Loucy (cell line): ENCODE data around the gene KIF14.

ENCODE experiments used
- H2AFZ ChIP-seq: fragments of 200-600 bp; sonication (generic); 2 replicates; pipeline ENCODE4 v1.6.0; 2016; ENCODE audit warnings: antibody characterized with exemption, mild to moderate bottlenecking, low read length, moderate library complexity
- H3F3A ChIP-seq: fragments of 200-600 bp; 2 replicates; pipeline ENCODE4 v1.6.0; 2016; ENCODE audit warnings: antibody characterized with exemption, low read depth, mild to moderate bottlenecking
- H3K27me3 ChIP-seq: fragments of 200-600 bp; sonication (generic); 2 replicates; pipeline ENCODE4 v1.6.1; 2014; ENCODE audit warnings: low read length, mild to moderate bottlenecking; ENCODE audit not compliant: insufficient read depth, poor library complexity, severe bottlenecking
- H3K36me3 ChIP-seq: fragments of 200-600 bp; sonication (generic); 2 replicates; pipeline ENCODE4 v1.6.1; 2016; ENCODE audit warnings: low read length; ENCODE audit not compliant: insufficient read depth
- H3K4me1 ChIP-seq: fragments of 200-600 bp; sonication (generic); 2 replicates; pipeline ENCODE4 v1.5.1; 2014; ENCODE audit warnings: low read length, mild to moderate bottlenecking; ENCODE audit not compliant: insufficient read depth, poor library complexity, severe bottlenecking
- H3K4me2 ChIP-seq: fragments of 200-600 bp; sonication (generic); 2 replicates; pipeline ENCODE4 v1.6.0; 2014; ENCODE audit warnings: antibody characterized with exemption, low read length, low read depth, mild to moderate bottlenecking; ENCODE audit not compliant: poor library complexity, severe bottlenecking
- H3K4me3 ChIP-seq: fragments of 200-600 bp; sonication (generic); 2 replicates; pipeline ENCODE4 v1.5.1; 2014; ENCODE audit warnings: low read length, mild to moderate bottlenecking, mixed read lengths; ENCODE audit not compliant: poor library complexity, severe bottlenecking
- H3K79me2 ChIP-seq: fragments of 200-600 bp; sonication (generic); 2 replicates; pipeline ENCODE4 v1.6.1; 2014; ENCODE audit warnings: low read length; ENCODE audit not compliant: insufficient read depth
- H3K9ac ChIP-seq: fragments of 200-600 bp; sonication (generic); 2 replicates; pipeline ENCODE4 v1.6.0; 2014; ENCODE audit warnings: mild to moderate bottlenecking, low read depth, low read length, moderate library complexity; ENCODE audit not compliant: poor library complexity, severe bottlenecking
- H3K9me2 ChIP-seq: fragments of 200-600 bp; sonication (generic); replicated peaks from 2 replicates; pipeline ENCODE4 v1.6.1; 2016; ENCODE audit warnings: low read depth, low read length, mixed read lengths
- H3K9me3 ChIP-seq: fragments of 200-600 bp; sonication (generic); 2 replicates; pipeline ENCODE4 v1.6.1; 2014; ENCODE audit warnings: mild to moderate bottlenecking, antibody characterized with exemption, low read length, low read depth; ENCODE audit not compliant: insufficient read depth
- H4K20me1 ChIP-seq: fragments of 200-600 bp; sonication (generic); 2 replicates; pipeline ENCODE4 v1.6.0; 2014; ENCODE audit warnings: antibody characterized with exemption, low read length, mild to moderate bottlenecking; ENCODE audit not compliant: insufficient read depth, poor library complexity, severe bottlenecking
- EZH2phosphoT487 ChIP-seq: fragments of 200-600 bp; IDR thresholded peaks from 2 replicates; pipeline ENCODE4 v1.6.1; 2018; ENCODE audit warnings: antibody characterized with exemption, mild to moderate bottlenecking, moderate library complexity, borderline replicate concordance
- TF ChIP-seq, protein P1 (sequence below): fragments of 200-600 bp; sonication (generic); conservative IDR thresholded peaks from 2 replicates; pipeline ENCODE4 v1.5.1; 2014; ENCODE audit warnings: mild to moderate bottlenecking, antibody characterized with exemption, low read length

Gene KIF14, protein sequence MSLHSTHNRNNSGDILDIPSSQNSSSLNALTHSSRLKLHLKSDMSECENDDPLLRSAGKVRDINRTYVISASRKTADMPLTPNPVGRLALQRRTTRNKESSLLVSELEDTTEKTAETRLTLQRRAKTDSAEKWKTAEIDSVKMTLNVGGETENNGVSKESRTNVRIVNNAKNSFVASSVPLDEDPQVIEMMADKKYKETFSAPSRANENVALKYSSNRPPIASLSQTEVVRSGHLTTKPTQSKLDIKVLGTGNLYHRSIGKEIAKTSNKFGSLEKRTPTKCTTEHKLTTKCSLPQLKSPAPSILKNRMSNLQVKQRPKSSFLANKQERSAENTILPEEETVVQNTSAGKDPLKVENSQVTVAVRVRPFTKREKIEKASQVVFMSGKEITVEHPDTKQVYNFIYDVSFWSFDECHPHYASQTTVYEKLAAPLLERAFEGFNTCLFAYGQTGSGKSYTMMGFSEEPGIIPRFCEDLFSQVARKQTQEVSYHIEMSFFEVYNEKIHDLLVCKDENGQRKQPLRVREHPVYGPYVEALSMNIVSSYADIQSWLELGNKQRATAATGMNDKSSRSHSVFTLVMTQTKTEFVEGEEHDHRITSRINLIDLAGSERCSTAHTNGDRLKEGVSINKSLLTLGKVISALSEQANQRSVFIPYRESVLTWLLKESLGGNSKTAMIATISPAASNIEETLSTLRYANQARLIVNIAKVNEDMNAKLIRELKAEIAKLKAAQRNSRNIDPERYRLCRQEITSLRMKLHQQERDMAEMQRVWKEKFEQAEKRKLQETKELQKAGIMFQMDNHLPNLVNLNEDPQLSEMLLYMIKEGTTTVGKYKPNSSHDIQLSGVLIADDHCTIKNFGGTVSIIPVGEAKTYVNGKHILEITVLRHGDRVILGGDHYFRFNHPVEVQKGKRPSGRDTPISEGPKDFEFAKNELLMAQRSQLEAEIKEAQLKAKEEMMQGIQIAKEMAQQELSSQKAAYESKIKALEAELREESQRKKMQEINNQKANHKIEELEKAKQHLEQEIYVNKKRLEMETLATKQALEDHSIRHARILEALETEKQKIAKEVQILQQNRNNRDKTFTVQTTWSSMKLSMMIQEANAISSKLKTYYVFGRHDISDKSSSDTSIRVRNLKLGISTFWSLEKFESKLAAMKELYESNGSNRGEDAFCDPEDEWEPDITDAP (N-terminal part only)

DNA sequence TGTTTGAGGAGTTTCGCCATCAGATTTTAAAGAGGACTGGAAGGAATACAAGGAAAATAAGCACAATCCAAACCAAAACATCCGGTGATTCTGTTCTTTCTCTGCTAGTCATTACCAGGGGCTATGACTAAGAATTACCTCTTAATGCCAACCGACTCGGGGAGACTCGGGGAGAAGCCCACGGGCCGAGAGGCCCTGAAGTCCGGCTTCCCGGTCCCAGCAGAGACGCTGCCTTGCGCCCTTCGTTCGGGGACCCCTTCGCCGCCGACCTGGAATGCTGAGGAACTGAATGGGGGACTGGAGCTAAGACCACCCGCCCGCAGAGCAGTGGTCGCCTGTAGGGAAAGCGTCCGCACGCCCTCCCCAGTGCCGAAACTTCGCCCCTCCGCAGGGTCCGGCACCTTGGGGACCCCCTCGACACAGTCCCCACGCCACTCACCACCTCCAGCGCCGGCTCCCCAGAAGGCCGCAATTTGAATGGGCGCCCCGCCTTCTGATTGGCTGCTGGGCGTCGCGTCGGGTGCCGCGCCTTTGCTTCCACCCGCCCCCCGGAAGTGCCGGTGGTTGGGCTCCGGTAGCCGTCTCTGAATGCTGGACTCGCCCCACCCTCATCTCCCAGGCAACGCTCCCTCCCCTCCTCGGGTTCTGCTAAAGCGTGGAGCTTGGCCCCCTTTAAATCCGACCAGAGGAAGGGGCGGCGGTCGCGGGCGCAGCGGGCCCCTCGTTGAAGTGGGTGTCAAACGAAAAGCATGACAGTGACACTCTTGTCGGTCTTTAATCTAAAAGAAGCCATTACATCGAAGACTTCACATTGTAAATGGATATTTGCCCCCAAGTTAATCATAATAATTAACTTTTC lies at the start of gene KIF14:
KIF14 (minus strand) TSS at position 479 of the 859 bp plus-strand sequence. CDS start 2,028 bp downstream, outside the sequence.
- Histone ChIP-seq H4K20me1 (no peaks in the 10 kb centered on the region), H2AFZ (peak within 1 kb of the TSS; percentile 80), H3F3A (peaks cover 3% of the 10 kb centered on the region; the same call in 1 of the 2 replicates), H3K4me2 (peak within 1 kb of the TSS; percentile 80), H3K4me3 (peak within 1 kb of the TSS; percentile 92), H3K9ac (peak within 1 kb of the TSS; percentile 93), H3K4me1 (peaks cover 50% of the 10 kb centered on the region), H3K36me3 (no peaks in the 10 kb centered on the region), H3K27me3 (no peaks in the 10 kb centered on the region), H3K79me2 (peaks cover 50% of the 10 kb centered on the region), H3K9me3 (no peaks in the 10 kb centered on the region), H3K9me2 (no peaks in the 10 kb centered on the region)
- TF ChIP-seq, protein P1, sequence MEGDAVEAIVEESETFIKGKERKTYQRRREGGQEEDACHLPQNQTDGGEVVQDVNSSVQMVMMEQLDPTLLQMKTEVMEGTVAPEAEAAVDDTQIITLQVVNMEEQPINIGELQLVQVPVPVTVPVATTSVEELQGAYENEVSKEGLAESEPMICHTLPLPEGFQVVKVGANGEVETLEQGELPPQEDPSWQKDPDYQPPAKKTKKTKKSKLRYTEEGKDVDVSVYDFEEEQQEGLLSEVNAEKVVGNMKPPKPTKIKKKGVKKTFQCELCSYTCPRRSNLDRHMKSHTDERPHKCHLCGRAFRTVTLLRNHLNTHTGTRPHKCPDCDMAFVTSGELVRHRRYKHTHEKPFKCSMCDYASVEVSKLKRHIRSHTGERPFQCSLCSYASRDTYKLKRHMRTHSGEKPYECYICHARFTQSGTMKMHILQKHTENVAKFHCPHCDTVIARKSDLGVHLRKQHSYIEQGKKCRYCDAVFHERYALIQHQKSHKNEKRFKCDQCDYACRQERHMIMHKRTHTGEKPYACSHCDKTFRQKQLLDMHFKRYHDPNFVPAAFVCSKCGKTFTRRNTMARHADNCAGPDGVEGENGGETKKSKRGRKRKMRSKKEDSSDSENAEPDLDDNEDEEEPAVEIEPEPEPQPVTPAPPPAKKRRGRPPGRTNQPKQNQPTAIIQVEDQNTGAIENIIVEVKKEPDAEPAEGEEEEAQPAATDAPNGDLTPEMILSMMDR = no peak
- TF ChIP-seq EZH2phosphoT487 = no peak

DNA sequence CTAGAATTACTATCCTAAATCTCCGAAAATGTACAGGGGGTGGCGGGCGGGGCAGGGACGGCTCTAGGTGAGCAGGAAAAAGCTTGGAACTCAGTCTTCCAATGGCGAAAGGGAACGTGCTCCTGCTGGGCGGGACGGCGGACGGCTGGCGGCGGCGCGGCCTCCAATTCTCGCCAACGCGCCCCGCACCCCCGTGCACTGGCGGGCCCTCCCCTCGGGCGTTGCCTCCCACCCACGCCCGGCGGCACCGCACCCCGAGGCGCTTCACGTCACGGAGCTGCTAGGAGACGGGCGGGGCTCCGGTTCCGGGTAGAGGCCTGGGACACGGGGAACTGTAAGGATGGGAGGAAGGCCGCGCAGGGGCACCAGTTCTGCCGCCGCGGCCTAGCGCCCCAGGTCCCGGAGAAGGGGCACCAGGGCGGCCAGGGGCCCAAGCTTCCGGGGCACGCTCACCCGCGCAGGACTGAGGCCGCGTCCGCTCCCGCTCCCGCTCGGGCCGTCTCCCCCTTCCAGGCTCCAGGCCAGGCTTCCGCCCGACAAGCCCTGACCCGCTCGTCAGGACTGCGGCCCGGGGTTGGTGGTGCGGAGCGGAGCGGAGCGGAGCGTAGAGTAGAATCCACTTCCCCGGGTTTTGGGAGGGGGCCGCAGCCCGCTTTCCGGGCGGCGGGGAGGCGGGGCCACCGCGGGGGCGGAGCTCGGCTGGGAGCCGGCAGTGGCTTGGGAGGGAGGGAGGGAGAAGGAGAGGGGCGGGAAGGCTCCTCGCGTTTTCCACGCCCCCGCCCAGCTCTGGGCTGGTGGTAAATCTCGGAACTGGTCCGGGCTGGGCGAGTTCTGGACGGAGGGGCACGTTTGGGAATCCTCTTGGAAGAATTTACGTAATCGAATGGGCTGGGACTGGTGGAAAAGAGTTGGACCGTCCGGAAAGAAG lies 49.0 kb upstream of the KIF14 start, which contains the start of gene DDX59:
DDX59 (minus strand) TSS at position 594 of the 928 bp plus-strand sequence. CDS start 3,167 bp downstream, outside the sequence.
- peaks cover 32% of the 10 kb centered on the region for H3K79me2 ChIP-seq
- H3K9me3 ChIP-seq = no peaks in the 10 kb centered on the region
- peak within 1 kb of the TSS; percentile 83 for H2AFZ ChIP-seq
- TF ChIP-seq, protein P1 = no peak
- no peak for TF ChIP-seq EZH2phosphoT487
- no peaks in the 10 kb centered on the region for H3F3A ChIP-seq
- no peaks in the 10 kb centered on the region for H4K20me1 ChIP-seq
- H3K27me3 ChIP-seq = no peaks in the 10 kb centered on the region
- H3K4me3 ChIP-seq = peak within 1 kb of the TSS; percentile 79
- peak within 1 kb of the TSS; percentile 86 for H3K4me2 ChIP-seq
- no peaks in the 10 kb centered on the region for H3K36me3 ChIP-seq
- H3K9me2 ChIP-seq = no peaks in the 10 kb centered on the region
- H3K4me1 ChIP-seq = peaks cover 39% of the 10 kb centered on the region
- H3K9ac ChIP-seq = peak within 1 kb of the TSS; percentile 82
